Neural cell (in vitro differentiated cells): ENCODE measurements around the gene SDS. TPM values are rescaled to one million over a fixed set of nuclear protein-coding genes. Genes with fewer than 3 reads are reported as not detected.

ENCODE experiments used
- H2AFZ ChIP-seq: fragments of 200-600, 300-800 bp; sonication (generic), shearing (Covaris generic); 2 replicates; pipeline ENCODE4 v1.6.0; 2014; ENCODE audit warnings: low read depth, mild to moderate bottlenecking, antibody characterized with exemption, low read length, moderate library complexity
- H3F3A ChIP-seq: fragments of 200-600 bp; shearing (Covaris generic); 2 replicates; pipeline ENCODE4 v1.6.1; 2016; ENCODE audit warnings: mild to moderate bottlenecking, moderate library complexity, mixed read lengths, antibody characterized with exemption, low read length; ENCODE audit not compliant: insufficient read depth, poor library complexity, severe bottlenecking
- H3K27ac ChIP-seq: fragments of 200-600, 300-800 bp; sonication (generic), shearing (Covaris generic); 2 replicates; pipeline ENCODE4 v1.5.1; 2014; ENCODE audit warnings: mild to moderate bottlenecking, low read length, moderate library complexity
- H3K27me3 ChIP-seq: fragments of 300-800, 200-600 bp; sonication (generic), shearing (Covaris generic); 2 replicates; pipeline ENCODE4 v1.6.0; 2014; ENCODE audit warnings: mild to moderate bottlenecking, low read depth, low read length, moderate library complexity; ENCODE audit not compliant: insufficient read depth
- H3K36me3 ChIP-seq: fragments of 300-800, 200-600 bp; sonication (generic), shearing (Covaris generic); 2 replicates; pipeline ENCODE4 v1.5.1; 2014; ENCODE audit warnings: mild to moderate bottlenecking, antibody characterized with exemption, low read length, moderate library complexity; ENCODE audit not compliant: insufficient read depth
- H3K4me2 ChIP-seq: fragments of 300-800, 200-600 bp; sonication (generic), shearing (Covaris generic); 2 replicates; pipeline ENCODE4 v1.6.0; 2014; ENCODE audit warnings: mild to moderate bottlenecking, low read length
- H3K4me3 ChIP-seq: fragments of 300-800, 200-600 bp; sonication (generic), shearing (Covaris generic); 2 replicates; pipeline ENCODE4 v1.5.1; 2014; ENCODE audit warnings: mild to moderate bottlenecking, low read length, moderate library complexity
- H3K79me2 ChIP-seq: fragments of 200-600 bp; shearing (Covaris generic); replicated peaks from 2 replicates; pipeline ENCODE4 v1.6.0; 2014; ENCODE audit warnings: mild to moderate bottlenecking, low read length, moderate library complexity; ENCODE audit not compliant: insufficient read depth
- H3K9ac ChIP-seq: fragments of 300-800, 200-600 bp; sonication (generic), shearing (Covaris generic); 2 replicates; pipeline ENCODE4 v1.6.1; 2016; ENCODE audit warnings: mild to moderate bottlenecking, low read length, mixed read lengths
- H3K9me2 ChIP-seq: fragments of 200-600 bp; shearing (Covaris generic); 2 replicates; pipeline ENCODE4 v1.6.1; 2016; ENCODE audit warnings: mild to moderate bottlenecking, low read length, mixed read lengths; ENCODE audit not compliant: insufficient read depth
- H3K9me3 ChIP-seq: fragments of 200-600, 300-800 bp; sonication (generic), shearing (Covaris generic); 2 replicates; pipeline ENCODE4 v1.6.1; 2016; ENCODE audit warnings: mild to moderate bottlenecking, mixed run types, low read length, moderate library complexity, mixed read lengths
- H4K20me1 ChIP-seq: fragments of 200-600 bp; shearing (Covaris generic); 2 replicates; pipeline ENCODE4 v1.6.1; 2016; ENCODE audit warnings: mild to moderate bottlenecking, mixed run types; ENCODE audit not compliant: insufficient read depth
- CTCF ChIP-seq: fragments of 450-650 bp; IDR thresholded peaks from 2 replicates; pipeline ENCODE4 v1.5.1; 2014; ENCODE audit warnings: antibody characterized with exemption, mild to moderate bottlenecking, moderate library complexity; ENCODE audit not compliant: poor library complexity, severe bottlenecking
- EP300 ChIP-seq: fragments of 450-650 bp; conservative IDR thresholded peaks from 2 replicates; pipeline ENCODE4 v1.6.1; 2014; ENCODE audit warnings: antibody characterized with exemption, mild to moderate bottlenecking, moderate library complexity; ENCODE audit not compliant: poor library complexity, severe bottlenecking
- EZH2 ChIP-seq: fragments of 200-600, 300-800 bp; shearing (Covaris generic), sonication (generic); IDR thresholded peaks from 2 replicates; pipeline ENCODE4 v1.6.1; 2014; ENCODE audit warnings: antibody characterized with exemption, low read length, borderline replicate concordance, mild to moderate bottlenecking; ENCODE audit not compliant: insufficient read depth, poor library complexity, severe bottlenecking
- MXI1 ChIP-seq: fragments of 450-650 bp; conservative IDR thresholded peaks from 2 replicates; pipeline ENCODE4 v1.6.1; 2014; ENCODE audit warnings: antibody characterized with exemption, mild to moderate bottlenecking; ENCODE audit not compliant: poor library complexity, severe bottlenecking
- POLR2AphosphoS5 ChIP-seq: IDR thresholded peaks from 2 replicates; pipeline ENCODE4 v1.6.1; 2012
- RAD21 ChIP-seq: fragments of 450-650 bp; conservative IDR thresholded peaks from 2 replicates; pipeline ENCODE4 v1.6.1; 2014; ENCODE audit warnings: antibody characterized with exemption, mild to moderate bottlenecking, moderate library complexity
- REST ChIP-seq: IDR thresholded peaks from 2 replicates; pipeline ENCODE4 v1.6.1; 2012; ENCODE audit warnings: borderline replicate concordance
- SMC3 ChIP-seq: fragments of 450-650 bp; conservative IDR thresholded peaks from 2 replicates; pipeline ENCODE4 v1.6.1; 2014; ENCODE audit warnings: antibody characterized with exemption, mild to moderate bottlenecking, moderate library complexity; ENCODE audit not compliant: poor library complexity
- TAF1 ChIP-seq: IDR thresholded peaks from 2 replicates; pipeline ENCODE4 v1.6.1; 2012; ENCODE audit warnings: low read depth
- polyA plus RNA-seq: library from polyadenylated mRNA; depleted of rRNA; stranded (reverse); fragments of >200 nt; gene quantifications from 2 replicates; pipeline ENCODE4 v1.2.3, GENCODE V29; 2014

The SDS gene
- polyA plus RNA-seq, 1 donor from 2014 or later = not detected

GRCh38 chr12:113401066-113402000 lies 2.4 kb downstream of the SDS start:
- Histone ChIP-seq H4K20me1 (no peaks in the 10 kb centered on the region), H3F3A (no peaks in the 10 kb centered on the region), H3K27me3 (no peaks in the 10 kb centered on the region), H3K9ac (no peak overlapping the region), H3K4me2 (no peak overlapping the region), H3K36me3 (no peaks in the 10 kb centered on the region), H3K79me2 (no peaks in the 10 kb centered on the region), H3K4me3 (no peak overlapping the region), H3K27ac (no peak overlapping the region), H3K9me2 (no peaks in the 10 kb centered on the region), H3K9me3 (no peaks in the 10 kb centered on the region), H2AFZ (no peak overlapping the region)
- no peak for TF ChIP-seq MXI1
- no peak for TF ChIP-seq POLR2AphosphoS5
- no peak for TF ChIP-seq EZH2
- TF ChIP-seq REST = no peak
- TF ChIP-seq SMC3 = no peak
- TF ChIP-seq RAD21 = no peak
- no peak for TF ChIP-seq CTCF
- no peak for TF ChIP-seq TAF1
- TF ChIP-seq EP300 = no peak

- no peaks in the 10 kb centered on the region for H3F3A ChIP-seq
- no peak overlapping the region for H3K4me2 ChIP-seq
- no peak overlapping the region for H3K9ac ChIP-seq
- H4K20me1 ChIP-seq = no peaks in the 10 kb centered on the region
- H3K27me3 ChIP-seq = no peaks in the 10 kb centered on the region
- no peak overlapping the region for H2AFZ ChIP-seq
- no peaks in the 10 kb centered on the region for H3K9me3 ChIP-seq
- H3K36me3 ChIP-seq = no peaks in the 10 kb centered on the region
- TF ChIP-seq RAD21 = no peak
- no peaks in the 10 kb centered on the region for H3K79me2 ChIP-seq
- H3K9me2 ChIP-seq = no peaks in the 10 kb centered on the region
- no peak overlapping the region for H3K4me3 ChIP-seq
- H3K27ac ChIP-seq = no peak overlapping the region
Measured at GRCh38 chr12:113400362-113400761, 3.3 kb downstream of the SDS start.
